ENCODE results near the gene ARPIN. TPM values are rescaled to one million over a fixed set of nuclear protein-coding genes. Genes with fewer than 3 reads are reported as not detected.

Gene ARPIN
- total and polyA plus RNA-seq, 9 of the 15 experiments (the other 6 are each of a cell fraction or from before 2014, with no cell fraction given), result not detected

DNA sequence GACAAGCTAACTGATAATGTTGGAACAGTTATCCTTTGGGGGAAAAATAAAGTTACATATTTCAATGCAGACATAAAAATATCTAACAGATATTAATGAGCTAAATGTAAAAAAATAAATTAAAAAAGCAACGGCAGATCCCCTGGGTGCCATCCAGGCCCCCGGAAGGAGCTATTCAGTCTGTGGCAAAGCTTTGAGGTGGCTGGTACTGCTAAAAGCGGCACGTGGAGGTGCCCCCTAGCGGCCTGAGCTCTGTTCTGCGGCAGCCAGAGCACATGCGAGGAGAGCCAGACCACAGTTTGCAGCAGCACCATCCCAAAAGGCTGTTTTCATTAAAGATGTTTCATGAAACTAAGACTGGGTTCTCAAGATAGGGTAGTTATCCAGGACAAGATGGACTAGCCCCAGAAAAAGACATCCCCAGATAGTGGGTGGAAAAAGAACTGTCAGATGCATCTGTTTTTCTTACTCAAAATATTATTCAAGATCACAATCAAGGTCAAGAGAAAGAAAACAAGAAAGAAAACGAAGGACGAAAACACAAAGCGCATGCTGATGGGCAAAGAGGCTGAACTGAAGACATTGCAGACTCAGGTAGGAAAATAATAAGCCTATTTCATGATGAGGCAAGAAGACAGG, 37.7 kb downstream of the ARPIN start (continued):
- TF ChIP-seq HCFC1 (IDR thresholded peaks at IDR 0.05; ENCODE audit: low read depth, low read length), result 0 out of 2 replicates have a peak, but pooled peaks have one; percentile 28
- no peak for TF ChIP-seq SP2 (IDR thresholded peaks at IDR 0.05; ENCODE audit: extremely low read depth, low read depth, low read length, poor library complexity, severe bottlenecking)
- no peak for TF ChIP-seq POLR2G (IDR thresholded peaks at IDR 0.05; ENCODE audit: low read depth, low read length)
- no peak for TF ChIP-seq TCFL5 (CRISPR knock-in tag; conservative IDR thresholded peaks at IDR 0.05)
- peak; percentile 49 for TF ChIP-seq EP400 (IDR thresholded peaks at IDR 0.05)
- no peak for TF ChIP-seq ZNF586 (CRISPR knock-in tag; conservative IDR thresholded peaks at IDR 0.05)
- no peak for TF ChIP-seq MAFF (IDR thresholded peaks at IDR 0.05; ENCODE audit: low read length)
- peak in 1 of 3 experiments; percentile 15 for TF ChIP-seq YY1 (IDR thresholded peaks at IDR 0.05; ENCODE audit: borderline replicate concordance in 1 of 3, control insufficient read depth in 1 of 3, extremely low read depth in 1 of 3, insufficient read depth in 3 of 3, insufficient read length in 1 of 3, insufficient replicate concordance in 2 of 3, low read depth in 1 of 3, low read length in 2 of 3)
- TF ChIP-seq POLR2AphosphoS5 (IDR thresholded peaks at IDR 0.05; ENCODE audit: control insufficient read depth, insufficient read depth, low read depth, low read length), result no peak
- TF ChIP-seq, protein P1, sequence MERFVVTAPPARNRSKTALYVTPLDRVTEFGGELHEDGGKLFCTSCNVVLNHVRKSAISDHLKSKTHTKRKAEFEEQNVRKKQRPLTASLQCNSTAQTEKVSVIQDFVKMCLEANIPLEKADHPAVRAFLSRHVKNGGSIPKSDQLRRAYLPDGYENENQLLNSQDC (CRISPR knock-in tag; IDR thresholded peaks at IDR 0.05), result no peak
- TF ChIP-seq NRF1 (conservative IDR thresholded peaks at IDR 0.05 in 1 of 2, IDR thresholded peaks at IDR 0.05 in 1 of 2), result no peak
- no peak for TF ChIP-seq ZNF830 (CRISPR knock-in tag; IDR thresholded peaks at IDR 0.05)
- TF ChIP-seq, protein P2, sequence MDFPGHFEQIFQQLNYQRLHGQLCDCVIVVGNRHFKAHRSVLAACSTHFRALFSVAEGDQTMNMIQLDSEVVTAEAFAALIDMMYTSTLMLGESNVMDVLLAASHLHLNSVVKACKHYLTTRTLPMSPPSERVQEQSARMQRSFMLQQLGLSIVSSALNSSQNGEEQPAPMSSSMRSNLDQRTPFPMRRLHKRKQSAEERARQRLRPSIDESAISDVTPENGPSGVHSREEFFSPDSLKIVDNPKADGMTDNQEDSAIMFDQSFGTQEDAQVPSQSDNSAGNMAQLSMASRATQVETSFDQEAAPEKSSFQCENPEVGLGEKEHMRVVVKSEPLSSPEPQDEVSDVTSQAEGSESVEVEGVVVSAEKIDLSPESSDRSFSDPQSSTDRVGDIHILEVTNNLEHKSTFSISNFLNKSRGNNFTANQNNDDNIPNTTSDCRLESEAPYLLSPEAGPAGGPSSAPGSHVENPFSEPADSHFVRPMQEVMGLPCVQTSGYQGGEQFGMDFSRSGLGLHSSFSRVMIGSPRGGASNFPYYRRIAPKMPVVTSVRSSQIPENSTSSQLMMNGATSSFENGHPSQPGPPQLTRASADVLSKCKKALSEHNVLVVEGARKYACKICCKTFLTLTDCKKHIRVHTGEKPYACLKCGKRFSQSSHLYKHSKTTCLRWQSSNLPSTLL (IDR thresholded peaks at IDR 0.05), result no peak
- TF ChIP-seq, protein P3, sequence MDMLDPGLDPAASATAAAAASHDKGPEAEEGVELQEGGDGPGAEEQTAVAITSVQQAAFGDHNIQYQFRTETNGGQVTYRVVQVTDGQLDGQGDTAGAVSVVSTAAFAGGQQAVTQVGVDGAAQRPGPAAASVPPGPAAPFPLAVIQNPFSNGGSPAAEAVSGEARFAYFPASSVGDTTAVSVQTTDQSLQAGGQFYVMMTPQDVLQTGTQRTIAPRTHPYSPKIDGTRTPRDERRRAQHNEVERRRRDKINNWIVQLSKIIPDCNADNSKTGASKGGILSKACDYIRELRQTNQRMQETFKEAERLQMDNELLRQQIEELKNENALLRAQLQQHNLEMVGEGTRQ (CRISPR knock-in tag; IDR thresholded peaks at IDR 0.05), result peak; percentile 31; the same call in 1 of the 2 replicates
- no peak for TF ChIP-seq STAT5B (CRISPR knock-in tag; IDR thresholded peaks at IDR 0.05)
- no peak for TF ChIP-seq BRD4 (IDR thresholded peaks at IDR 0.05)
- TF ChIP-seq, protein P4, sequence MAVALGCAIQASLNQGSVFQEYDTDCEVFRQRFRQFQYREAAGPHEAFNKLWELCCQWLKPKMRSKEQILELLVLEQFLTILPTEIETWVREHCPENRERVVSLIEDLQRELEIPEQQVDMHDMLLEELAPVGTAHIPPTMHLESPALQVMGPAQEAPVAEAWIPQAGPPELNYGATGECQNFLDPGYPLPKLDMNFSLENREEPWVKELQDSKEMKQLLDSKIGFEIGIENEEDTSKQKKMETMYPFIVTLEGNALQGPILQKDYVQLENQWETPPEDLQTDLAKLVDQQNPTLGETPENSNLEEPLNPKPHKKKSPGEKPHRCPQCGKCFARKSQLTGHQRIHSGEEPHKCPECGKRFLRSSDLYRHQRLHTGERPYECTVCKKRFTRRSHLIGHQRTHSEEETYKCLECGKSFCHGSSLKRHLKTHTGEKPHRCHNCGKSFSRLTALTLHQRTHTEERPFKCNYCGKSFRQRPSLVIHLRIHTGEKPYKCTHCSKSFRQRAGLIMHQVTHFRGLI (CRISPR knock-in tag; IDR thresholded peaks at IDR 0.05), result no peak
